Epithelial cell of proximal tubule (primary cell): ENCODE results near the gene HDAC4. TPM values are rescaled to one million over a fixed set of nuclear protein-coding genes. Genes with fewer than 3 reads are reported as not detected.

Experiments used
- DNase-seq: peaks from one replicate; pipeline ENCODE4 v3.0.0-alpha.2; 2011; ENCODE audit warnings: low read depth
- H3K4me3 ChIP-seq: 2 replicates; pipeline ENCODE4 v1.5.1; 2011; ENCODE audit warnings: low read depth, mild to moderate bottlenecking, low read length
- CTCF ChIP-seq: conservative IDR thresholded peaks from 2 replicates; pipeline ENCODE4 v1.5.1; 2012; ENCODE audit warnings: low read depth, mild to moderate bottlenecking, low read length
- total RNA-seq: library from RNA; depleted of rRNA; stranded (reverse); fragments of >200 nt; gene quantifications from 2 replicates; pipeline ENCODE4 v1.2.3, GENCODE V29; 2015

Gene HDAC4
- total RNA-seq, 1 donor from 2014 or later = 23.2 TPM

GRCh38 chr2:239291475-239292350, 109.1 kb downstream of the HDAC4 start:
- DNase-seq = no peak
- TF ChIP-seq CTCF = no peak
- H3K4me3 ChIP-seq = no peak overlapping the region

- no peak overlapping the region for H3K4me3 ChIP-seq
- DNase-seq = no peak
- TF ChIP-seq CTCF = no peak
These were observed 110.0 kb downstream of the HDAC4 start for GRCh38 chr2:239290618-239291474.

- no peak for DNase-seq
- TF ChIP-seq CTCF = no peak
- no peak overlapping the region for H3K4me3 ChIP-seq
These were observed 111.3 kb downstream of the HDAC4 start for GRCh38 chr2:239289545-239289944.

GRCh38 chr2:239288951-239289511, 111.8 kb downstream of the HDAC4 start:
- no peak for TF ChIP-seq CTCF
- no peak for DNase-seq
- no peak overlapping the region for H3K4me3 ChIP-seq

GRCh38 chr2:239288237-239288636, 112.6 kb downstream of the HDAC4 start:
- DNase-seq = no peak
- TF ChIP-seq CTCF = no peak

GRCh38 chr2:239287461-239287860, 113.4 kb downstream of the HDAC4 start:
- no peak for DNase-seq
- no peak for TF ChIP-seq CTCF
- no peak overlapping the region for H3K4me3 ChIP-seq

More at GRCh38 chr2:239288237-239288636, 112.6 kb downstream of the HDAC4 start:
- H3K4me3 ChIP-seq = no peak overlapping the region
